Right atrium auricular region (tissue), 2 donors: Measurements from ENCODE around the gene TMEM69. TPM values are rescaled to one million over a fixed set of nuclear protein-coding genes. Genes with fewer than 3 reads are reported as not detected.

Experiments used
- DNase-seq: peaks from one replicate; pipeline ENCODE4 v3.0.0-alpha.2; 2019; ENCODE audit warnings: low spot score
- H3K27ac ChIP-seq, 2 donors: fragments of 200-600 bp; sonication (generic); 1 replicate in 1 of 2; 2 replicates in 1 of 2; pipeline ENCODE4 v1.5.1; 2016 to 2019
- H3K27me3 ChIP-seq, 2 donors: fragments of 200-600 bp; sonication (generic); one replicate each; pipeline versions ENCODE4 v1.5.1 to v1.6.0; 2017 to 2019
- H3K36me3 ChIP-seq: fragments of 200-600 bp; sonication (generic); one replicate; pipeline ENCODE4 v1.5.1; 2016
- H3K4me1 ChIP-seq, 2 donors: fragments of 200-600 bp; sonication (generic); one replicate each; pipeline versions ENCODE4 v1.5.1 to v1.6.0; 2017 to 2019
- H3K4me3 ChIP-seq, 2 donors: fragments of 200-600 bp; sonication (generic); 1 replicate in 1 of 2; 2 replicates in 1 of 2; pipeline ENCODE4 v1.5.1; 2017 to 2019; ENCODE audit warnings: mild to moderate bottlenecking in 1 of 2, moderate library complexity in 1 of 2
- H3K9me3 ChIP-seq, 2 donors: fragments of 200-600 bp; sonication (generic); one replicate each; pipeline ENCODE4 v1.5.1; 2019
- CTCF ChIP-seq, 2 donors: fragments of 200-600 bp; sonication (generic); IDR thresholded peaks; one replicate each; pipeline ENCODE4 v1.5.1; 2019; ENCODE audit warnings: antibody characterized with exemption in 2 of 2
- total RNA-seq, 2 donors: library from RNA; depleted of rRNA; stranded (reverse); fragments of >200 nt; gene quantifications; one replicate each; pipeline ENCODE4 v1.1.0, GENCODE V29; 2016

Gene TMEM69
- total RNA-seq, 2 donors from 2014 or later: 27.7 to 38.2 TPM

GRCh38 chr1:45678489-45678888 lies 9.5 kb upstream of the TMEM69 start:
- TF ChIP-seq CTCF (IDR thresholded peaks at IDR 0.05): no peak
- Histone ChIP-seq H3K9me3 (no peaks in the 10 kb centered on the region), H3K36me3 (no peaks in the 10 kb centered on the region), H3K27ac (peak overlapping the region; percentile 44 to 77), H3K4me1 (peaks cover 2 to 76% of the 10 kb centered on the region in 2 donors), H3K27me3 (no peaks in the 10 kb centered on the region), H3K4me3 (no peak overlapping the region)
- no peak for DNase-seq

- Histone ChIP-seq H3K27me3 (no peaks in the 10 kb centered on the region), H3K36me3 (no peaks in the 10 kb centered on the region), H3K4me1 (peaks cover 2 to 74% of the 10 kb centered on the region in 2 donors), H3K4me3 (no peak overlapping the region), H3K9me3 (no peaks in the 10 kb centered on the region), H3K27ac (peak overlapping the region; percentile 44 to 77)
- DNase-seq: no peak
- no peak for TF ChIP-seq CTCF (IDR thresholded peaks at IDR 0.05)
These were observed 8.9 kb upstream of the TMEM69 start for GRCh38 chr1:45679123-45679522.

- H3K27ac ChIP-seq: no peak overlapping the region
- DNase-seq: no peak
- no peaks in the 10 kb centered on the region for H3K36me3 ChIP-seq
- TF ChIP-seq CTCF (IDR thresholded peaks at IDR 0.05): no peak
- peaks cover 0 to 58% of the 10 kb centered on the region in 2 donors for H3K4me1 ChIP-seq
- no peak overlapping the region for H3K4me3 ChIP-seq
- no peaks in the 10 kb centered on the region for H3K27me3 ChIP-seq
- H3K9me3 ChIP-seq: no peaks in the 10 kb centered on the region
These were observed 5.0 kb upstream of the TMEM69 start for GRCh38 chr1:45682942-45683341.

- Histone ChIP-seq H3K36me3 (no peaks in the 10 kb centered on the region), H3K4me3 (peak overlapping the region in 1 of 2 donors; percentile 88), H3K27ac (no peak overlapping the region), H3K9me3 (no peaks in the 10 kb centered on the region), H3K27me3 (no peaks in the 10 kb centered on the region), H3K4me1 (peaks cover 0 to 54% of the 10 kb centered on the region in 2 donors)
- no peak for DNase-seq
- no peak for TF ChIP-seq CTCF (IDR thresholded peaks at IDR 0.05)
These were observed 3.6 kb upstream of the TMEM69 start for GRCh38 chr1:45684402-45684801.

- peaks cover 0 to 50% of the 10 kb centered on the region in 2 donors for H3K4me1 ChIP-seq
- peak overlapping the region; percentile 88 to 97 for H3K4me3 ChIP-seq
- DNase-seq: no peak
- H3K36me3 ChIP-seq: no peaks in the 10 kb centered on the region
- no peaks in the 10 kb centered on the region for H3K9me3 ChIP-seq
- no peaks in the 10 kb centered on the region for H3K27me3 ChIP-seq
- H3K27ac ChIP-seq: peak overlapping the region; percentile 98 to 99
- TF ChIP-seq CTCF (IDR thresholded peaks at IDR 0.05): no peak
These were observed 2.5 kb upstream of the TMEM69 start for GRCh38 chr1:45685308-45686014.

- DNase-seq: peak; percentile 66
- peak overlapping the region; percentile 88 to 97 for H3K4me3 ChIP-seq
- no peaks in the 10 kb centered on the region for H3K36me3 ChIP-seq
- no peak for TF ChIP-seq CTCF (IDR thresholded peaks at IDR 0.05)
- H3K27ac ChIP-seq: peak overlapping the region; percentile 98 to 99
- H3K4me1 ChIP-seq: peaks cover 0 to 46% of the 10 kb centered on the region in 2 donors
- no peaks in the 10 kb centered on the region for H3K9me3 ChIP-seq
- no peaks in the 10 kb centered on the region for H3K27me3 ChIP-seq
These were observed 2.0 kb upstream of the TMEM69 start for GRCh38 chr1:45686015-45686287.
